Small intestine (tissue), 7 donors: ENCODE data around the gene SHQ1. TPM values are rescaled to one million over a fixed set of nuclear protein-coding genes. Genes with fewer than 3 reads are reported as not detected.

Source experiments
- DNase-seq, 2 donors: peaks; one replicate each; pipeline versions ENCODE4 v3.0.0 to v3.0.0-alpha.2; 2013
- FAIRE-seq: peaks from 2 replicates; lab custom pipeline; 2012; peaks lifted over from hg19 to GRCh38; lab: Jason Lieb, UNC
- H3K27ac ChIP-seq, 3 donors: one replicate each; pipeline ENCODE4 v1.5.1; 2013; ENCODE audit warnings: low read length in 2 of 3, mild to moderate bottlenecking in 2 of 3, control low read depth in 1 of 3, inconsistent platforms in 1 of 3, low read depth in 1 of 3, moderate library complexity in 1 of 3
- H3K27me3 ChIP-seq, 3 donors: one replicate each; pipeline ENCODE4 v1.6.1; 2013; ENCODE audit warnings: low read length in 3 of 3, inconsistent platforms in 1 of 3; ENCODE audit not compliant: control insufficient read depth in 3 of 3, insufficient read depth in 3 of 3
- H3K36me3 ChIP-seq, 3 donors: one replicate each; pipeline ENCODE4 v1.6.1; 2013; ENCODE audit warnings: low read length in 3 of 3, inconsistent platforms in 1 of 3, low read depth in 1 of 3, mild to moderate bottlenecking in 1 of 3, moderate library complexity in 1 of 3; ENCODE audit not compliant: control insufficient read depth in 3 of 3, insufficient read depth in 2 of 3
- H3K4me1 ChIP-seq, 3 donors: one replicate each; pipeline ENCODE4 v1.6.1; 2013; ENCODE audit warnings: low read length in 2 of 3, inconsistent platforms in 1 of 3, low read depth in 1 of 3, mild to moderate bottlenecking in 1 of 3, moderate library complexity in 1 of 3; ENCODE audit not compliant: control insufficient read depth in 3 of 3, insufficient read depth in 2 of 3
- H3K4me3 ChIP-seq, 3 donors: one replicate each; pipeline ENCODE4 v1.5.1; 2013; ENCODE audit warnings: low read length in 3 of 3, control low read depth in 1 of 3, inconsistent platforms in 1 of 3, low read depth in 1 of 3, mild to moderate bottlenecking in 1 of 3, moderate library complexity in 1 of 3
- H3K9me3 ChIP-seq, 2 donors: one replicate each; pipeline ENCODE4 v1.6.1; 2013; ENCODE audit warnings: low read depth in 1 of 2, low read length in 1 of 2; ENCODE audit not compliant: control insufficient read depth in 2 of 2, insufficient read depth in 1 of 2
- WGBS, 3 donors: extraction: QIAGEN DNeasy Blood & Tissue Kit; methylation state at CpG; one replicate each; pipeline ENCODE4 v1.1.7; 2013; 5-methylcytosine and 5-hydroxymethylcytosine counted together
- polyA plus RNA-seq, 4 donors: library from polyadenylated mRNA; stranded (reverse) in 3 of 4; unstranded in 1 of 4; fragments of 200-250 nt in 3 of 4; fragments of 120-200 nt in 1 of 4; gene quantifications; one replicate each; pipeline versions ENCODE4 v1.2.1 to v1.2.3, GENCODE V29; 2013
- donor health status: healthy with polysubstance abuse.
- donor health status: control.
- donor health status: control.
- donor health status: Bipolar disorder and iron deficiency.
- donor health status: healthy.

SHQ1 gene
- polyA plus RNA-seq, 4 donors: 8.3 to 16.9 (median 9.3) TPM

- Histone ChIP-seq H3K27me3 (no peaks in the 10 kb centered on the region), H3K27ac (no peak overlapping the region), H3K4me3 (no peak overlapping the region), H3K9me3 (no peaks in the 10 kb centered on the region), H3K4me1 (no peaks in the 10 kb centered on the region), H3K36me3 (no peaks in the 10 kb centered on the region)
- WGBS, 3 donors: 63 to 84% (median 74%) methylated on average over 1 of the region's 1 CpG
- DNase-seq (no peak), FAIRE-seq (no peak)
These were observed 12.6 kb upstream of the SHQ1 start for GRCh38 chr3:72860846-72861245.

GRCh38 chr3:72860053-72860452 is 11.8 kb upstream of the SHQ1 start:
- Histone ChIP-seq H3K4me3 (no peak overlapping the region), H3K9me3 (no peaks in the 10 kb centered on the region), H3K4me1 (no peaks in the 10 kb centered on the region), H3K36me3 (no peaks in the 10 kb centered on the region), H3K27me3 (no peaks in the 10 kb centered on the region), H3K27ac (no peak overlapping the region)
- no peak for FAIRE-seq
- DNase-seq: no peak
- WGBS, 3 donors: 79 to 83% (median 81%) methylated on average over 5 of the region's 5 CpGs

- H3K9me3 ChIP-seq: no peaks in the 10 kb centered on the region
- H3K4me1 ChIP-seq: no peaks in the 10 kb centered on the region
- 60 to 76% (median 63%) methylated on average over 7 of the region's 7 CpGs for WGBS, 3 donors
These were observed 6.8 kb upstream of the SHQ1 start for GRCh38 chr3:72855001-72855400.

GRCh38 chr3:72848703-72849081 is 447 bp upstream of the SHQ1 start:
- 0 to 1% (median 0%) methylated on average over 11 of the region's 11 CpGs for WGBS, 3 donors
- DNase-seq: no peak
- Histone ChIP-seq H3K27me3 (no peaks in the 10 kb centered on the region), H3K4me3 (peak overlapping the region in 2 of 3 donors; percentile 72 to 88), H3K27ac (no peak overlapping the region), H3K9me3 (no peaks in the 10 kb centered on the region), H3K4me1 (peaks cover 5 to 19% (median 8%) of the 10 kb centered on the region in 3 donors), H3K36me3 (no peaks in the 10 kb centered on the region)
- FAIRE-seq: no peak

More at GRCh38 chr3:72855001-72855400, 6.8 kb upstream of the SHQ1 start:
- Histone ChIP-seq H3K4me3 (no peak overlapping the region), H3K36me3 (no peaks in the 10 kb centered on the region), H3K27me3 (no peaks in the 10 kb centered on the region), H3K27ac (no peak overlapping the region)
- FAIRE-seq (no peak), DNase-seq (no peak)

GRCh38 chr3:72847282-72847681 is 963 bp downstream of the SHQ1 start:
- WGBS, 3 donors: 3 to 11% (median 8%) methylated on average over 6 of the region's 6 CpGs
- peak overlapping the region; percentile 72 to 88 (median 74) for H3K4me3 ChIP-seq
- FAIRE-seq: no peak

GRCh38 chr3:72846166-72846565 is 2.1 kb downstream of the SHQ1 start:
- Histone ChIP-seq H3K36me3 (peaks cover 0 to 7% (median 2%) of the 10 kb centered on the region in 3 donors), H3K4me3 (peak overlapping the region in 1 of 3 donors; percentile 10), H3K27me3 (no peaks in the 10 kb centered on the region), H3K9me3 (no peaks in the 10 kb centered on the region), H3K27ac (peak overlapping the region in 1 of 3 donors; percentile 27), H3K4me1 (peaks cover 5 to 19% (median 8%) of the 10 kb centered on the region in 3 donors)
- FAIRE-seq: no peak
- 26 to 62% (median 46%) methylated on average over 10 of the region's 10 CpGs for WGBS, 3 donors
- DNase-seq: peak; percentile 65 to 69

More at GRCh38 chr3:72847282-72847681, 963 bp downstream of the SHQ1 start:
- Histone ChIP-seq H3K36me3 (peaks cover 0 to under 1% (median under 1%) of the 10 kb centered on the region in 3 donors), H3K9me3 (no peaks in the 10 kb centered on the region), H3K27me3 (no peaks in the 10 kb centered on the region), H3K4me1 (peaks cover 5 to 19% (median 8%) of the 10 kb centered on the region in 3 donors), H3K27ac (peak overlapping the region in 1 of 3 donors; percentile 66)
- peak in 1 of 2 donors; percentile 5 for DNase-seq

- DNase-seq (no peak), FAIRE-seq (no peak)
- H3K36me3 ChIP-seq: peaks cover 0 to 12% (median 5%) of the 10 kb centered on the region in 3 donors
- 76 to 98% (median 84%) methylated on average over 1 of the region's 1 CpG for WGBS, 3 donors
- H3K27me3 ChIP-seq: no peaks in the 10 kb centered on the region
- no peak overlapping the region for H3K27ac ChIP-seq
- H3K4me3 ChIP-seq: no peak overlapping the region
- H3K9me3 ChIP-seq: no peaks in the 10 kb centered on the region
- H3K4me1 ChIP-seq: peaks cover 5 to 19% (median 8%) of the 10 kb centered on the region in 3 donors
These were observed 3.7 kb downstream of the SHQ1 start for GRCh38 chr3:72844436-72844993.

GRCh38 chr3:72839057-72839456 is 9.2 kb downstream of the SHQ1 start:
- Histone ChIP-seq H3K4me3 (no peak overlapping the region), H3K27ac (no peak overlapping the region), H3K4me1 (no peaks in the 10 kb centered on the region), H3K9me3 (no peaks in the 10 kb centered on the region), H3K36me3 (peaks cover 2 to 20% (median 6%) of the 10 kb centered on the region in 3 donors), H3K27me3 (no peaks in the 10 kb centered on the region)
- no peak for DNase-seq
- WGBS, 3 donors: 91 to 96% (median 94%) methylated on average over 3 of the region's 3 CpGs
- FAIRE-seq: no peak
